Measurements from ENCODE around the gene TMEM256. TPM values are rescaled to one million over a fixed set of nuclear protein-coding genes. Genes with fewer than 3 reads are reported as not detected.

TMEM256 gene
- total and polyA plus RNA-seq, 5 experiments from 2014 or later = 45.4 to 96.5 (median 62.6) TPM

DNA sequence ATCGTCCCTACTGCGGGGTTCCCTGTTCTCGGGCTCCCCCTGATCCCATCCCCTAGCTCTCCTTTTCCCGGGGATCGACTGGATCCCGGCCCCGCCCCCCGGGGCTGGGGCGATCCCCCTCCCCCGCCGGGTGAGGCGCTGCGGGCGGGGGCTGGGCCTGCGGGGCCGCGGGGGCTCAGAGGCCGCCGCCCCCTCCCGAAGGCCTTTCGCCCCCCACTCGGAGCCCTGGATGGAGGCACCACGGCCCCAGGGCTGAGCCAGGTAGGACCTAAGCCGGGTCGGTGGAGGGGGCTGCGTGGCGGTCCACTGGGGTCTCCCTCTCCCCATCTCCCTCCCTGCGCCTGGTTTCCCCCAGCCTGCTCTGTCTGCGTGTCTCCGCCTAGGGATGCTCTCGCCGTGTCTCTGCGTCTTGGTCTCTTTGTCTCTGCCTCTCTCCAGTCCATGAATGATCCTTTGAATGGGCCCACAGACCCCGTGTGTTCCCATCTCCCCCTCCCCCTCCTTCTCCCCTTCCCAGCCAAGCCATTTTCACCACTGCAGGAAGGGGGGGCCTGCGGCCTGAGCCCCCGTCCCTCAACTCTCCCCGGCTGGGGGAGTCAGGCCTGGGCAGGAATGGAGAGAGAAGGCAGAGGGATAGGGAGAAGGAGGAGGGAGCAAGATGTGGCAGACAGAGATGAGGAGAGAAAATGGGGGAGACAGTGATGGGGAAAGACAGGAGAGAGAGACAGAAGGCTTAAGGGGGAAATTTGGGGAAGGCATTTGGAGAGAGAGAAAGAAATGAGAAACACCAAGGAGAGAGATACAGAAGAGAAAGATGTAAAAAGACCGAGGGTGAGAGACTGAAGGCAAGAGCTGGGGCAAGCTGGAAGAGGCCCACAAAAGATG is 1.7 kb upstream of the TMEM256 start:
- peak overlapping the region; percentile 48 to 95 (median 88) for H3K27ac Mint-ChIP-seq

GRCh38 chr17:7404737-7405349 is 946 bp upstream of the TMEM256 start:
- DNase-seq (peak in 5 of 10 donors; percentile 58 to 86 (median 77)), ATAC-seq (peak; percentile 48 to 56)
- Mint-ChIP-seq H3K4me3 (peak overlapping the region; percentile 92 to 98 (median 96)), H3K4me1 (peaks cover 21 to 36% (median 31%) of the 10 kb centered on the region in 4 donors), H3K27ac (peak overlapping the region; percentile 89 to 99 (median 98)), H3K27me3 (peaks cover 0 to 4% (median 0%) of the 10 kb centered on the region in 5 donors), H3K36me3 (no peaks in the 10 kb centered on the region), H3K9me3 (no peaks in the 10 kb centered on the region)
- POLR2A ChIA-PET = interaction anchor here (0.7 to 3.6 kb wide), 17 partner anchors 11 to 282 kb away, joined by 3 to 50 read pairs (median 6); partner anchors contain the start of genes ACAP1, MPDU1, NEURL4 and PLSCR3

More for the DNA sequence above, 1.7 kb upstream of the TMEM256 start:
- no peaks in the 10 kb centered on the region for H3K36me3 Mint-ChIP-seq
- H3K4me1 Mint-ChIP-seq = peaks cover 22 to 36% (median 31%) of the 10 kb centered on the region in 4 donors
- POLR2A ChIA-PET = interaction anchor here (1.0 to 3.5 kb wide), 4 partner anchors 11 to 79 kb away, joined by 3 to 40 read pairs (median 20); partner anchors contain the start of genes PLSCR3, POLR2A and TMEM102
- H3K9me3 Mint-ChIP-seq = no peaks in the 10 kb centered on the region
- peaks cover 0 to 4% (median 0%) of the 10 kb centered on the region in 5 donors for H3K27me3 Mint-ChIP-seq
- DNase-seq (no peak), ATAC-seq (no peak)
- H3K4me3 Mint-ChIP-seq = peak overlapping the region; percentile 75 to 96 (median 86)

- H3K4me3 Mint-ChIP-seq = peak overlapping the region; percentile 92 to 98 (median 96)
- H3K4me1 Mint-ChIP-seq = peaks cover 13 to 32% (median 25%) of the 10 kb centered on the region in 4 donors
- H3K36me3 Mint-ChIP-seq = no peaks in the 10 kb centered on the region
- ATAC-seq = peak; percentile 17 to 38
- H3K27ac Mint-ChIP-seq = peak overlapping the region; percentile 89 to 99 (median 98)
- POLR2A ChIA-PET = interaction anchor here (0.6 to 3.6 kb wide), 19 partner anchors 9 to 283 kb away, joined by 3 to 50 read pairs (median 5); partner anchors contain the start of genes ACAP1, MPDU1, NEURL4 and PLSCR3
- no peak for DNase-seq
- no peaks in the 10 kb centered on the region for H3K9me3 Mint-ChIP-seq
- peaks cover 0 to 2% (median 0%) of the 10 kb centered on the region in 5 donors for H3K27me3 Mint-ChIP-seq
These were observed 245 bp downstream of the TMEM256 start for GRCh38 chr17:7403727-7403976.

- POLR2A ChIA-PET = interaction anchor here (0.6 to 3.6 kb wide), 16 partner anchors 9 to 594 kb away, joined by 3 to 50 read pairs (median 7); partner anchors contain the start of genes ACAP1, NEURL4, PLSCR3 and POLR2A
- H3K27me3 Mint-ChIP-seq = peaks cover 0 to 2% (median 0%) of the 10 kb centered on the region in 5 donors
- peak overlapping the region; percentile 79 to 99 (median 97) for H3K27ac Mint-ChIP-seq
- DNase-seq (peak in 5 of 10 donors; percentile 19 to 53 (median 37)), ATAC-seq (no peak)
- H3K9me3 Mint-ChIP-seq = no peaks in the 10 kb centered on the region
- peak overlapping the region; percentile 92 to 98 (median 96) for H3K4me3 Mint-ChIP-seq
- H3K4me1 Mint-ChIP-seq = peaks cover 13 to 32% (median 25%) of the 10 kb centered on the region in 4 donors
- no peaks in the 10 kb centered on the region for H3K36me3 Mint-ChIP-seq
These were observed 712 bp downstream of the TMEM256 start for GRCh38 chr17:7403043-7403726.

GRCh38 chr17:7398612-7399011 is 5.3 kb downstream of the TMEM256 start:
- ATAC-seq (no peak), DNase-seq (no peak)
- no peak overlapping the region for H3K4me3 Mint-ChIP-seq
- no peaks in the 10 kb centered on the region for H3K36me3 Mint-ChIP-seq
- peaks cover 9 to 26% (median 22%) of the 10 kb centered on the region in 4 donors for H3K4me1 Mint-ChIP-seq
- H3K9me3 Mint-ChIP-seq = no peaks in the 10 kb centered on the region
- peak overlapping the region in 1 of 10 donors; percentile 2 for H3K27ac Mint-ChIP-seq
- H3K27me3 Mint-ChIP-seq = no peaks in the 10 kb centered on the region
- POLR2A ChIA-PET = interaction anchor here (0.5 to 4.7 kb wide), 3 partner anchors 10 to 287 kb away, joined by 3 to 29 read pairs (median 3); no protein-coding TSS in a partner anchor

- no peak for ATAC-seq
These were observed 7.8 kb downstream of the TMEM256 start for GRCh38 chr17:7396147-7396546.

GRCh38 chr17:7394452-7395191 is 9.3 kb downstream of the TMEM256 start, which contains the start of gene PLSCR3:
Gene PLSCR3 (minus strand): TSS chr17:7394525. CDS start chr17:7394110, 415 bp downstream.
- peak; percentile 64 to 93 (median 84) for DNase-seq
- peak within 1 kb of the TSS; percentile 93 to 97 (median 94) for H3K4me3 Mint-ChIP-seq
- peak within 1 kb of the TSS; percentile 85 to 97 (median 94) for H3K27ac Mint-ChIP-seq
- no peaks in the 10 kb centered on the region for H3K27me3 Mint-ChIP-seq
- H3K9me3 Mint-ChIP-seq = no peaks in the 10 kb centered on the region
- peaks cover 0 to 26% (median 4%) of the 10 kb centered on the region in 3 donors for H3K36me3 Mint-ChIP-seq
- POLR2A ChIA-PET = interaction anchor here (0.6 to 4.4 kb wide), 16 partner anchors 9 to 292 kb away, joined by 3 to 50 read pairs (median 6); partner anchors contain the start of genes ACAP1, NLGN2, POLR2A and TMEM102
- peaks cover 18 to 46% (median 37%) of the 10 kb centered on the region in 4 donors for H3K4me1 Mint-ChIP-seq
- ATAC-seq = peak; percentile 84 to 87

More at GRCh38 chr17:7396147-7396546, 7.8 kb downstream of the TMEM256 start:
- POLR2A ChIA-PET = interaction anchor here (0.6 to 4.7 kb wide), 5 partner anchors 7 to 59 kb away, joined by 3 to 50 read pairs (median 5); partner anchors contain the start of genes ACAP1 and TMEM256
- peaks cover 15 to 35% (median 31%) of the 10 kb centered on the region in 4 donors for H3K4me1 Mint-ChIP-seq
- no peaks in the 10 kb centered on the region for H3K9me3 Mint-ChIP-seq
- peak overlapping the region in 5 of 10 donors; percentile 16 to 78 (median 43) for H3K4me3 Mint-ChIP-seq
- H3K27ac Mint-ChIP-seq = peak overlapping the region in 2 of 10 donors; percentile 27 to 59
- H3K27me3 Mint-ChIP-seq = no peaks in the 10 kb centered on the region
- H3K36me3 Mint-ChIP-seq = peaks cover 0 to 12% (median 4%) of the 10 kb centered on the region in 3 donors
- DNase-seq = no peak

- no peaks in the 10 kb centered on the region for H3K9me3 Mint-ChIP-seq
- peaks cover 18 to 49% (median 37%) of the 10 kb centered on the region in 4 donors for H3K4me1 Mint-ChIP-seq
- H3K4me3 Mint-ChIP-seq = peak overlapping the region; percentile 83 to 97 (median 94)
- ATAC-seq (peak; percentile 77 to 79), DNase-seq (peak in 9 of 10 donors; percentile 49 to 88 (median 76))
- H3K27ac Mint-ChIP-seq = peak overlapping the region; percentile 63 to 97 (median 92)
- POLR2A ChIA-PET = interaction anchor here (0.6 to 4.4 kb wide), 17 partner anchors 9 to 293 kb away, joined by 3 to 50 read pairs (median 5); partner anchors contain the start of genes ACAP1, MPDU1, NLGN2 and POLR2A
- no peaks in the 10 kb centered on the region for H3K27me3 Mint-ChIP-seq
- H3K36me3 Mint-ChIP-seq = peaks cover 0 to 32% (median 4%) of the 10 kb centered on the region in 3 donors
These were observed 10.1 kb downstream of the TMEM256 start for GRCh38 chr17:7393613-7394451.

DNA sequence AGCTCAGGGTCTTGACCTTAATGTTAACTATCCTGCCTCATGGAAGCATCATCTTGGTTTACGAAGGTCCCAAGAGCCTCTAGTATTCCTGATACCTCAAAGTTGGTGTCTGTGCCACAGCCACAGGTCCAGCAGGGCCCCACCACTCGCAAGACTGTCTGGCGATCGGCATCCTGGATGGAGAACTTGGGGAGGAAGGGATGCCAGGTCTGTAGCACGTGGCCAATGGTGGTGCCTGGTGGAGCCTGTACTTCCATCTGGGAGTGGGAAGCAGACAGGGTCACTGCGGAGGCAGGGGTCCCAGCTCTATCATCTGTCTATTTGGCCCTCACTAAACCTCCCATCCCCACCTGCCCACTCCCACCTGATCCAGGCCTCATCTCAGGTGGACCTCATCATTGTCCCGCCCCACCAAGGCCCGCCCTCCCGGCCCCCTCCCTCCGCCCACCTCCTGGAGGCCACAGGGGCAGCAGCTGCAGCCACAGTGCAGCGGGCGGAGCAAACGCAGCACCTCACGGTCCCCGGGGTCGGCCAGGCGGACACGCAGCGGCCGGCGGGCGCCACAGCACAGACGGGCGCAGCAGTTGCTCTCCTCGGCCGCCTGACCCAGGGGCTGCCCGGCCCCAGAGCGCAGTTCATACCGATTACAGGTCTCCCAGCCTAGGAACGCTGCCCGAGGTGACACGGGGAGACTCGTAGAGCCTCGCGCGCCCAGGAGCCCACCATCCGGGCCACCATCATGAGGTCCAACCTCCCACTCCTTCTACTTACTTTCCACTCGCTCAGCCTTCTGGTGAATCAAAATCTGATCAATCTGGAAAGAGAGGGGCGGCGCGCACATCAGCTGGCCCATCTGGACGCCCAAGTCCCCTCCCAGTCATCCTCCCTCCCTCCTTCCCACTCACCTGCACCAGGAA is 10.9 kb downstream of the TMEM256 start:
- DNase-seq = no peak
- POLR2A ChIA-PET = interaction anchor here (1.0 to 4.4 kb wide), 7 partner anchors 8 to 92 kb away, joined by 3 to 50 read pairs (median 5); partner anchors contain the start of genes ACAP1, POLR2A, TMEM256 and TNK1
- Mint-ChIP-seq H3K4me3 (peak overlapping the region; percentile 78 to 97 (median 94)), H3K4me1 (peaks cover 18 to 49% (median 37%) of the 10 kb centered on the region in 4 donors), H3K27me3 (no peaks in the 10 kb centered on the region), H3K9me3 (no peaks in the 10 kb centered on the region), H3K36me3 (peaks cover 0 to 39% (median 4%) of the 10 kb centered on the region in 3 donors), H3K27ac (peak overlapping the region in 8 of 10 donors; percentile 42 to 89 (median 74))
- no peak for ATAC-seq

All from naive thymus-derived CD8-positive, alpha-beta T cell (primary cell).